ENCODE results near the gene LSAMP.

DNA sequence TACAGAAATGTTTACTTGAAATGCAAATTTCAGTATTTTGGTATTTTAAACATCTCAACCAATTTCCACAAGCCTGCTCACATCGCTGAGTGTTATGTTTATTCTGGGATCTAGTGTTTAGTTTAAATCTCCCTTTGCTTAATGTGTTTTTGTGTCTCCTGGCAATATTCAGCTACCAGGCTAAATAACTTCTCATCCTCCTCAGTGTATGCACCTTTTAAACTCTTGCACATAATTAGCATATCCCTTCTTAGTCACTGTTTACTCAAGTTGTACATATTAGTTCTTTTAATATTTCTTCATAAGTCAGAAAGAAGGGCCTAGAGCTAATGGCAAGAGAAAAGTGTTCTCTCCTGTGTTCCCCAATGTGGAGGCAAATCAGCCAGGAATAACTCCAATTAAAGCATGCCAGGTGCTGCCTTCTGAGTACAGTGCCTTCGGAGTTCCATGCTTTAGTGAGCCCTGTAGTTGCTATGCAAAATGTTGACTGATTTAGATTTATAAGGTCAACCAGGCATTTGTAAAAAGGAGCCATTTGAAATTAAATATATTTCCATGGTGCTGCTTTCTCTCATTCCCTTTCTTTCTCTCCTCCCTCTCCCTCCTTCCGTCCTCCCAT is 587.7 kb downstream of the LSAMP start:
- no peak for TF ChIP-seq POLR2A (IDR thresholded peaks at IDR 0.05; ENCODE audit: insufficient read depth in 1 of 2, low read depth in 2 of 2, low read length in 2 of 2)
- TF ChIP-seq RAD21 (CRISPR knock-in tag; IDR thresholded peaks at IDR 0.05), result no peak
- no peak for TF ChIP-seq MYNN (CRISPR knock-in tag; IDR thresholded peaks at IDR 0.05; ENCODE audit: low read depth)
- TF ChIP-seq ZHX1 (CRISPR knock-in tag; IDR thresholded peaks at IDR 0.05; ENCODE audit: low read depth), result no peak

Data from HepG2 (cell line).